HepG2 (cell line): Measurements from ENCODE around the gene HES1. TPM values are rescaled to one million over a fixed set of nuclear protein-coding genes. Genes with fewer than 3 reads are reported as not detected.

Experiments used
- DMAP1 ChIP-seq: IDR thresholded peaks from 2 replicates; pipeline ENCODE4 v1.6.1; 2016
- GATAD2A ChIP-seq: IDR thresholded peaks from 2 replicates; pipeline ENCODE4 v1.6.1; 2016
- MEIS2 ChIP-seq: sonication (generic); formaldehyde crosslinking; IDR thresholded peaks from 2 replicates; pipeline ENCODE4 v1.9.0; 2021; ENCODE audit warnings: mild to moderate bottlenecking, missing genetic modification reagents
- NR2F6 ChIP-seq, 2 experiments: IDR thresholded peaks; 2 replicates each; pipeline ENCODE4 v1.6.1; 2016; ENCODE audit warnings: antibody characterized with exemption in 1 of 2, mild to moderate bottlenecking in 1 of 2
- PRPF4 ChIP-seq: fragments of 200-400 bp; formaldehyde crosslinking; IDR thresholded peaks from 2 replicates; pipeline ENCODE4 v1.6.1; 2016; ENCODE audit warnings: low read length, low read depth; ENCODE audit not compliant: poor library complexity, severe bottlenecking
- SOX5 ChIP-seq: IDR thresholded peaks from 2 replicates; pipeline ENCODE4 v1.6.1; 2016; ENCODE audit warnings: borderline replicate concordance
- SP2 ChIP-seq: sonication (generic); formaldehyde crosslinking; IDR thresholded peaks from 2 replicates; pipeline ENCODE4 v1.5.1; 2020; ENCODE audit warnings: mild to moderate bottlenecking, missing genetic modification reagents
- SRY ChIP-seq: sonication (generic); formaldehyde crosslinking; IDR thresholded peaks from 2 replicates; pipeline ENCODE4 v1.8.0; 2022; ENCODE audit warnings: mild to moderate bottlenecking, missing genetic modification reagents
- TBX2 ChIP-seq: sonication (generic); formaldehyde crosslinking; IDR thresholded peaks from 2 replicates; pipeline ENCODE4 v1.5.0; 2020; ENCODE audit warnings: missing genetic modification reagents, mild to moderate bottlenecking, borderline replicate concordance
- ZNF224 ChIP-seq: sonication (generic); formaldehyde crosslinking; IDR thresholded peaks from 2 replicates; pipeline ENCODE4 v1.5.0; 2020; ENCODE audit warnings: mild to moderate bottlenecking, missing genetic modification reagents
- ZNF326 ChIP-seq: sonication (generic); formaldehyde crosslinking; IDR thresholded peaks from 2 replicates; pipeline ENCODE4 v1.4.0; 2020; ENCODE audit warnings: missing genetic modification reagents, borderline replicate concordance
- ZNF552 ChIP-seq: sonication (generic); formaldehyde crosslinking; IDR thresholded peaks from 2 replicates; pipeline ENCODE4 v1.9.0; 2022; ENCODE audit warnings: missing genetic modification reagents, mild to moderate bottlenecking, borderline replicate concordance
- ZZZ3 ChIP-seq: sonication (generic); formaldehyde crosslinking; IDR thresholded peaks from 2 replicates; pipeline ENCODE4 v1.4.0; 2020; ENCODE audit warnings: missing genetic modification reagents, mild to moderate bottlenecking, borderline replicate concordance
- polyA plus RNA-seq, 8 experiments: library from polyadenylated mRNA; depleted of rRNA in 3 of 8; stranded (reverse) in 7 of 8; unstranded in 1 of 8; fragments of >200 nt; fragmentation: Illumina TruSeq in 4 of 8; extraction: Trizol in 4 of 8; gene quantifications; 2 replicates each; pipeline versions ENCODE4 v1.2.1 to v1.2.3, GENCODE V29; 2011 to 2016; ENCODE audit warnings: low read depth in 4 of 8, missing spikeins in 1 of 8, mixed read lengths in 1 of 8; ENCODE audit not compliant: insufficient read depth in 1 of 8
- total RNA-seq, 5 experiments: library from RNA; depleted of rRNA; stranded (reverse); fragments of >200 nt; fragmentation: Illumina TruSeq; extraction: Trizol; gene quantifications; 2 replicates each; pipeline ENCODE4 v1.2.3, GENCODE V29; 2016; ENCODE audit warnings: low read depth in 1 of 5
- TF ChIP-seq, protein P1 (sequence below): sonication (generic); formaldehyde crosslinking; conservative IDR thresholded peaks from 2 replicates; pipeline ENCODE4 v1.4.0; 2020; ENCODE audit warnings: mild to moderate bottlenecking, missing genetic modification reagents, moderate library complexity
- TF ChIP-seq, protein P2 (sequence below): sonication (generic); formaldehyde crosslinking; conservative IDR thresholded peaks from 2 replicates; pipeline ENCODE4 v1.4.0; 2020; ENCODE audit warnings: missing genetic modification reagents
- TF ChIP-seq, protein P3 (sequence below): sonication (generic); formaldehyde crosslinking; IDR thresholded peaks from 2 replicates; pipeline ENCODE4 v1.5.1; 2020; ENCODE audit warnings: mild to moderate bottlenecking, missing genetic modification reagents, borderline replicate concordance
- TF ChIP-seq, protein P4 (sequence below): sonication (generic); formaldehyde crosslinking; IDR thresholded peaks from 2 replicates; pipeline ENCODE4 v1.8.0; 2022; ENCODE audit warnings: missing genetic modification reagents, mild to moderate bottlenecking, moderate library complexity, borderline replicate concordance

The HES1 gene
- total and polyA plus RNA-seq, 2 of the 13 experiments (the other 11 are each of a cell fraction or from before 2014, with no cell fraction given): 15.4 to 19.8 TPM

DNA sequence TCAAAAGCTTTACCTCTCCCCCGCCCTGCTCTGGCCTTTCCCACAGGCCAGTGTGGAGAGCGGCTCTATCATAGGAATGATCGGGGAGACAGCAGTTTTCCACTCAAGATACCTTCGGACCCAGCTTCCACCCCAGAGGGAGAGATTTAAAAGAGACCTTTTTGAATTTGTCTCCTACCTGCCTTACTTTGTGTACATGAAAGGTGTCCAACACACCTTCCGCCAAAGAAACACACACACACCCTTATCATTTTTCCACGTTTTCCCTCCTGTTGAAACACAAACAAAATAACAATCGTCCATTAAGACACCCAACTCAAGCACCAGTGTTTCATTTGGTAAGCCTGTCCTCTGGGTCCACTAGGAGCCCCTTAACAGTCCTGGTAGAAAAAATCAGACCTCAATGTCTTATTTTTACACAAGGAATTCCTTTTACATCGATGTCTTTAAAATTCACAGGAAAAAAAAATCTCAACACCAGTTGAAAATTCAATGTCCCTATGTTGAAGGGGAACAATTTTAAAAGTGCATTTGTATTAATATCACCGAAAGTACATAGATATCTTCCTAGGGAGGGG lies 4.0 kb downstream of the HES1 start (continued):
- TF ChIP-seq, protein P1, sequence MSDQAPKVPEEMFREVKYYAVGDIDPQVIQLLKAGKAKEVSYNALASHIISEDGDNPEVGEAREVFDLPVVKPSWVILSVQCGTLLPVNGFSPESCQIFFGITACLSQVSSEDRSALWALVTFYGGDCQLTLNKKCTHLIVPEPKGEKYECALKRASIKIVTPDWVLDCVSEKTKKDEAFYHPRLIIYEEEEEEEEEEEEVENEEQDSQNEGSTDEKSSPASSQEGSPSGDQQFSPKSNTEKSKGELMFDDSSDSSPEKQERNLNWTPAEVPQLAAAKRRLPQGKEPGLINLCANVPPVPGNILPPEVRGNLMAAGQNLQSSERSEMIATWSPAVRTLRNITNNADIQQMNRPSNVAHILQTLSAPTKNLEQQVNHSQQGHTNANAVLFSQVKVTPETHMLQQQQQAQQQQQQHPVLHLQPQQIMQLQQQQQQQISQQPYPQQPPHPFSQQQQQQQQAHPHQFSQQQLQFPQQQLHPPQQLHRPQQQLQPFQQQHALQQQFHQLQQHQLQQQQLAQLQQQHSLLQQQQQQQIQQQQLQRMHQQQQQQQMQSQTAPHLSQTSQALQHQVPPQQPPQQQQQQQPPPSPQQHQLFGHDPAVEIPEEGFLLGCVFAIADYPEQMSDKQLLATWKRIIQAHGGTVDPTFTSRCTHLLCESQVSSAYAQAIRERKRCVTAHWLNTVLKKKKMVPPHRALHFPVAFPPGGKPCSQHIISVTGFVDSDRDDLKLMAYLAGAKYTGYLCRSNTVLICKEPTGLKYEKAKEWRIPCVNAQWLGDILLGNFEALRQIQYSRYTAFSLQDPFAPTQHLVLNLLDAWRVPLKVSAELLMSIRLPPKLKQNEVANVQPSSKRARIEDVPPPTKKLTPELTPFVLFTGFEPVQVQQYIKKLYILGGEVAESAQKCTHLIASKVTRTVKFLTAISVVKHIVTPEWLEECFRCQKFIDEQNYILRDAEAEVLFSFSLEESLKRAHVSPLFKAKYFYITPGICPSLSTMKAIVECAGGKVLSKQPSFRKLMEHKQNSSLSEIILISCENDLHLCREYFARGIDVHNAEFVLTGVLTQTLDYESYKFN (CRISPR knock-in tag): 0 out of 2 replicates have a peak, but pooled peaks have one; percentile 35
- TF ChIP-seq TBX2 (peak; percentile 51; the same call in 1 of the 2 replicates), DMAP1 (CRISPR knock-in tag) (no peak), NR2F6 (IDR thresholded peaks at IDR 0.05) (peak; percentile 19; the same call in 1 of the 2 replicates), NR2F6 (CRISPR knock-in tag; IDR thresholded peaks at IDR 0.05) (no peak), PRPF4 (no peak), SOX5 (CRISPR knock-in tag) (0 out of 2 replicates have a peak, but pooled peaks have one; percentile 16), MEIS2 (no peak), GATAD2A (CRISPR knock-in tag) (peak; percentile 34; the same call in 1 of the 2 replicates), SRY (no peak), SP2 (CRISPR knock-in tag) (no peak), ZNF224 (no peak), ZNF552 (CRISPR knock-in tag) (no peak), ZNF326 (CRISPR knock-in tag) (no peak), ZZZ3 (CRISPR knock-in tag) (no peak)
- TF ChIP-seq, protein P2, sequence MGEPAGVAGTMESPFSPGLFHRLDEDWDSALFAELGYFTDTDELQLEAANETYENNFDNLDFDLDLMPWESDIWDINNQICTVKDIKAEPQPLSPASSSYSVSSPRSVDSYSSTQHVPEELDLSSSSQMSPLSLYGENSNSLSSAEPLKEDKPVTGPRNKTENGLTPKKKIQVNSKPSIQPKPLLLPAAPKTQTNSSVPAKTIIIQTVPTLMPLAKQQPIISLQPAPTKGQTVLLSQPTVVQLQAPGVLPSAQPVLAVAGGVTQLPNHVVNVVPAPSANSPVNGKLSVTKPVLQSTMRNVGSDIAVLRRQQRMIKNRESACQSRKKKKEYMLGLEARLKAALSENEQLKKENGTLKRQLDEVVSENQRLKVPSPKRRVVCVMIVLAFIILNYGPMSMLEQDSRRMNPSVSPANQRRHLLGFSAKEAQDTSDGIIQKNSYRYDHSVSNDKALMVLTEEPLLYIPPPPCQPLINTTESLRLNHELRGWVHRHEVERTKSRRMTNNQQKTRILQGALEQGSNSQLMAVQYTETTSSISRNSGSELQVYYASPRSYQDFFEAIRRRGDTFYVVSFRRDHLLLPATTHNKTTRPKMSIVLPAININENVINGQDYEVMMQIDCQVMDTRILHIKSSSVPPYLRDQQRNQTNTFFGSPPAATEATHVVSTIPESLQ: no peak
- TF ChIP-seq, protein P3, sequence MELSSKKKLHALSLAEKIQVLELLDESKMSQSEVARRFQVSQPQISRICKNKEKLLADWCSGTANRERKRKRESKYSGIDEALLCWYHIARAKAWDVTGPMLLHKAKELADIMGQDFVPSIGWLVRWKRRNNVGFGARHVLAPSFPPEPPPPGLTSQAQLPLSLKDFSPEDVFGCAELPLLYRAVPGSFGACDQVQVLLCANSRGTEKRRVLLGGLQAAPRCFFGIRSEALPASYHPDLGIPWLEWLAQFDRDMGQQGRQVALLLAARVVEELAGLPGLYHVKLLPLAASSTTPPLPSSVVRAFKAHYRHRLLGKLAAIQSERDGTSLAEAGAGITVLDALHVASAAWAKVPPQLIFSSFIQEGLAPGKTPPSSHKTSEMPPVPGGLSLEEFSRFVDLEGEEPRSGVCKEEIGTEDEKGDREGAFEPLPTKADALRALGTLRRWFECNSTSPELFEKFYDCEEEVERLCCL (CRISPR knock-in tag): no peak
- TF ChIP-seq, protein P4, sequence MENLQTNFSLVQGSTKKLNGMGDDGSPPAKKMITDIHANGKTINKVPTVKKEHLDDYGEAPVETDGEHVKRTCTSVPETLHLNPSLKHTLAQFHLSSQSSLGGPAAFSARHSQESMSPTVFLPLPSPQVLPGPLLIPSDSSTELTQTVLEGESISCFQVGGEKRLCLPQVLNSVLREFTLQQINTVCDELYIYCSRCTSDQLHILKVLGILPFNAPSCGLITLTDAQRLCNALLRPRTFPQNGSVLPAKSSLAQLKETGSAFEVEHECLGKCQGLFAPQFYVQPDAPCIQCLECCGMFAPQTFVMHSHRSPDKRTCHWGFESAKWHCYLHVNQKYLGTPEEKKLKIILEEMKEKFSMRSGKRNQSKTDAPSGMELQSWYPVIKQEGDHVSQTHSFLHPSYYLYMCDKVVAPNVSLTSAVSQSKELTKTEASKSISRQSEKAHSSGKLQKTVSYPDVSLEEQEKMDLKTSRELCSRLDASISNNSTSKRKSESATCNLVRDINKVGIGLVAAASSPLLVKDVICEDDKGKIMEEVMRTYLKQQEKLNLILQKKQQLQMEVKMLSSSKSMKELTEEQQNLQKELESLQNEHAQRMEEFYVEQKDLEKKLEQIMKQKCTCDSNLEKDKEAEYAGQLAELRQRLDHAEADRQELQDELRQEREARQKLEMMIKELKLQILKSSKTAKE (CRISPR knock-in tag): no peak
